NB4 (cell line): Measurements from ENCODE around the gene RIMS4.

ENCODE experiments used
- MAX ChIP-seq: IDR thresholded peaks from 2 replicates; pipeline ENCODE4 v1.6.1; 2011; ENCODE audit warnings: low read depth, low read length
- MYC ChIP-seq: IDR thresholded peaks from 2 replicates; pipeline ENCODE4 v1.6.1; 2011; ENCODE audit warnings: low read depth, low read length
- POLR2A ChIP-seq: IDR thresholded peaks from 2 replicates; pipeline ENCODE4 v1.6.1; 2011; ENCODE audit warnings: mild to moderate bottlenecking; ENCODE audit not compliant: insufficient read length; ENCODE audit errors: extremely low read depth
- TF ChIP-seq, protein P1 (sequence below): IDR thresholded peaks from one replicate; pipeline ENCODE4 v1.5.1; 2012; ENCODE audit warnings: low read depth, low read length

- TF ChIP-seq, protein P1, sequence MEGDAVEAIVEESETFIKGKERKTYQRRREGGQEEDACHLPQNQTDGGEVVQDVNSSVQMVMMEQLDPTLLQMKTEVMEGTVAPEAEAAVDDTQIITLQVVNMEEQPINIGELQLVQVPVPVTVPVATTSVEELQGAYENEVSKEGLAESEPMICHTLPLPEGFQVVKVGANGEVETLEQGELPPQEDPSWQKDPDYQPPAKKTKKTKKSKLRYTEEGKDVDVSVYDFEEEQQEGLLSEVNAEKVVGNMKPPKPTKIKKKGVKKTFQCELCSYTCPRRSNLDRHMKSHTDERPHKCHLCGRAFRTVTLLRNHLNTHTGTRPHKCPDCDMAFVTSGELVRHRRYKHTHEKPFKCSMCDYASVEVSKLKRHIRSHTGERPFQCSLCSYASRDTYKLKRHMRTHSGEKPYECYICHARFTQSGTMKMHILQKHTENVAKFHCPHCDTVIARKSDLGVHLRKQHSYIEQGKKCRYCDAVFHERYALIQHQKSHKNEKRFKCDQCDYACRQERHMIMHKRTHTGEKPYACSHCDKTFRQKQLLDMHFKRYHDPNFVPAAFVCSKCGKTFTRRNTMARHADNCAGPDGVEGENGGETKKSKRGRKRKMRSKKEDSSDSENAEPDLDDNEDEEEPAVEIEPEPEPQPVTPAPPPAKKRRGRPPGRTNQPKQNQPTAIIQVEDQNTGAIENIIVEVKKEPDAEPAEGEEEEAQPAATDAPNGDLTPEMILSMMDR: no peak
- TF ChIP-seq POLR2A: no peak
- no peak for TF ChIP-seq MAX
- TF ChIP-seq MYC: no peak
These were observed 103.9 kb downstream of the RIMS4 start for GRCh38 chr20:44706301-44707017.
